ENCODE results near the gene ITPK1. TPM values are rescaled to one million over a fixed set of nuclear protein-coding genes. Genes with fewer than 3 reads are reported as not detected.

Gene ITPK1
- total and polyA plus RNA-seq, 2 donors (not counting 3 experiments of a cell fraction or from before 2014, with no cell fraction given) = 39.6 to 51.8 TPM

DNA sequence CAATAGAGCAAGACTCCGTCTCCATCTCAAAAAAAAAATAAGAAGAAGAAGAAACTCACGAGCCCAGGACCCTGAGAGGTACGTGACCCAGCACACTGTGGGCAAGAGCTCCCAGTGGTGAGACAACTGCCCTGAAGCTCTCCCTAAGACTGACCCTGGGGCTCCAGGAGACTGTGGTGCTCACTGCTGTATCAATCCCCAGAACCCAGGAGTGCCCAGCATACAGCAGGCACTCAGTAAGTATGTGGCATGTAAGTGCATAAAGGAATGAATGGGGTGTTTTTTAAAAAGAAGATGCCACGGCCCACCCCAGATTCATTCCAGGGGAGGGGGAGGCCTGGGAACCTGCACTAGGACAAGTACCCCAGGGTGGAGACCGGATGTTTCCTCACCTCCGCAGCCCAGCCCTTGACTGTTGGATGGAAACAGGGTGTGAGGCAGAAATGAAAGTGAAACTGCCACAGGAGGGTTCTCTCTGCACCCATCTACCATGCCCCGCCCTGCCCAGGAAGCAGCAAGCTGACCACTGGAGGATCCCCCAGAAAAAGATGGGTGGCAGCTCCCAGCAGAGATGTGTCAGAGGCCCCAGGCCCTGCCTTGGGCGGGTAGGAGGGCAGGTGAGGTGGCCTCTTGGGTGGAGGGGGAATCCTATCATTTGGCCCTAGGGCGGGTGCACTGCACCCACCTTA is 12.2 kb downstream of the ITPK1 start:
- Histone ChIP-seq H3K9ac (replicated peaks; ENCODE audit: extremely low read depth, insufficient read depth, low read length) (no peak overlapping the region), H4K20me1 (replicated peaks; ENCODE audit: control insufficient read depth, extremely low read depth, insufficient read depth, low read length) (no peaks in the 10 kb centered on the region), H3K4me2 (ENCODE audit: insufficient read depth, low read length) (no peak overlapping the region), H2AFZ (ENCODE audit: low read depth, low read length) (no peak overlapping the region), H3K79me2 (ENCODE audit: control insufficient read depth, insufficient read depth, low read length) (no peaks in the 10 kb centered on the region), H3K4me1 (ENCODE audit: control insufficient read depth, extremely low read depth, insufficient read depth, low read length) (no peaks in the 10 kb centered on the region), H3K9me1 (replicated peaks; ENCODE audit: control insufficient read depth, extremely low read depth, insufficient read depth, low read length) (no peaks in the 10 kb centered on the region), H3K4me3 (replicated peaks in 1 of 3; ENCODE audit: insufficient read depth in 1 of 3, low read depth in 1 of 3, low read length in 3 of 3) (no peak overlapping the region), H3K27ac (ENCODE audit: insufficient read depth, low read depth, low read length) (no peak overlapping the region), H3K9me3 (replicated peaks; ENCODE audit: control insufficient read depth, insufficient read depth, low read length) (no peaks in the 10 kb centered on the region), H3K27me3 (ENCODE audit: control insufficient read depth in 2 of 2, insufficient read depth in 2 of 2, low read length in 2 of 2) (no peaks in the 10 kb centered on the region), H3K36me3 (ENCODE audit: control insufficient read depth in 2 of 2, extremely low read depth in 1 of 2, insufficient read depth in 2 of 2, low read length in 2 of 2) (no peaks in the 10 kb centered on the region)
- dilution Hi-C loops (cut with MboI; ENCODE audit: extremely low pct_ligation_motif_present, low sequenced_read_pairs) (no loop called here), intact Hi-C loops (cut with micrococcal nuclease) (no loop called here)
- BruUV-seq (replicated peaks) = no TSS peak
- DNase-seq (ENCODE audit: low read depth, low spot score) (no peak), FAIRE-seq (no peak)
- ChIA-PET CTCF (no interaction called here), POLR2A (no interaction called here)
- TF ChIP-seq FOS (IDR thresholded peaks at IDR 0.05; ENCODE audit: borderline replicate concordance, insufficient read depth, low read length) (no peak), POLR2AphosphoS5 (IDR thresholded peaks at IDR 0.05; ENCODE audit: insufficient read depth, low read depth, low read length) (no peak), MYC (IDR thresholded peaks at IDR 0.05; ENCODE audit: low read depth, low read length) (no peak), GATA2 (IDR thresholded peaks at IDR 0.05; ENCODE audit: insufficient read depth, insufficient read length, low read depth, low read length) (no peak), EZH2 (IDR thresholded peaks at IDR 0.05; ENCODE audit: borderline replicate concordance, low read depth, low read length, severe bottlenecking) (no peak), JUN (IDR thresholded peaks at IDR 0.05; ENCODE audit: borderline replicate concordance, insufficient read depth, insufficient read length, low read depth) (no peak), POLR2A (IDR thresholded peaks at IDR 0.05; ENCODE audit: low read depth, low read length) (no peak)
- TF ChIP-seq, protein P1, sequence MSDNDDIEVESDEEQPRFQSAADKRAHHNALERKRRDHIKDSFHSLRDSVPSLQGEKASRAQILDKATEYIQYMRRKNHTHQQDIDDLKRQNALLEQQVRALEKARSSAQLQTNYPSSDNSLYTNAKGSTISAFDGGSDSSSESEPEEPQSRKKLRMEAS (IDR thresholded peaks at IDR 0.05; ENCODE audit: insufficient read depth, insufficient read length) = no peak
- TF ChIP-seq, protein P2, sequence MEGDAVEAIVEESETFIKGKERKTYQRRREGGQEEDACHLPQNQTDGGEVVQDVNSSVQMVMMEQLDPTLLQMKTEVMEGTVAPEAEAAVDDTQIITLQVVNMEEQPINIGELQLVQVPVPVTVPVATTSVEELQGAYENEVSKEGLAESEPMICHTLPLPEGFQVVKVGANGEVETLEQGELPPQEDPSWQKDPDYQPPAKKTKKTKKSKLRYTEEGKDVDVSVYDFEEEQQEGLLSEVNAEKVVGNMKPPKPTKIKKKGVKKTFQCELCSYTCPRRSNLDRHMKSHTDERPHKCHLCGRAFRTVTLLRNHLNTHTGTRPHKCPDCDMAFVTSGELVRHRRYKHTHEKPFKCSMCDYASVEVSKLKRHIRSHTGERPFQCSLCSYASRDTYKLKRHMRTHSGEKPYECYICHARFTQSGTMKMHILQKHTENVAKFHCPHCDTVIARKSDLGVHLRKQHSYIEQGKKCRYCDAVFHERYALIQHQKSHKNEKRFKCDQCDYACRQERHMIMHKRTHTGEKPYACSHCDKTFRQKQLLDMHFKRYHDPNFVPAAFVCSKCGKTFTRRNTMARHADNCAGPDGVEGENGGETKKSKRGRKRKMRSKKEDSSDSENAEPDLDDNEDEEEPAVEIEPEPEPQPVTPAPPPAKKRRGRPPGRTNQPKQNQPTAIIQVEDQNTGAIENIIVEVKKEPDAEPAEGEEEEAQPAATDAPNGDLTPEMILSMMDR (IDR thresholded peaks at IDR 0.05; ENCODE audit: extremely low read depth in 1 of 2, insufficient read depth in 1 of 2, low read depth in 1 of 2, low read length in 2 of 2) = no peak
